H1 (cell line): ENCODE data around the gene WEE1. TPM values are rescaled to one million over a fixed set of nuclear protein-coding genes. Genes with fewer than 3 reads are reported as not detected.
A peak's percentile ranks its signal among the peaks of the same experiment; 100 is the strongest.

Experiments used
- BRCA1 ChIP-seq: IDR thresholded peaks from 2 replicates; pipeline ENCODE4 v1.6.1; 2012; ENCODE audit warnings: low read depth, low read length, improper control_type of control experiment
- GTF2F1 ChIP-seq: IDR thresholded peaks from 2 replicates; pipeline ENCODE4 v1.6.1; 2012; ENCODE audit warnings: low read depth, low read length, improper control_type of control experiment, borderline replicate concordance
- JUN ChIP-seq: IDR thresholded peaks from 2 replicates; pipeline ENCODE4 v1.6.1; 2011; ENCODE audit warnings: low read depth, mild to moderate bottlenecking, improper control_type of control experiment, low read length
- JUND ChIP-seq: IDR thresholded peaks from 2 replicates; pipeline ENCODE4 v1.6.1; 2011; ENCODE audit warnings: mild to moderate bottlenecking, improper control_type of control experiment, low read length
- MAFK ChIP-seq: IDR thresholded peaks from 2 replicates; pipeline ENCODE4 v1.6.1; 2012; ENCODE audit warnings: low read depth, mild to moderate bottlenecking, improper control_type of control experiment, low read length
- SRF ChIP-seq: IDR thresholded peaks from 2 replicates; pipeline ENCODE4 v1.6.1; 2011; ENCODE audit warnings: mild to moderate bottlenecking, low read depth, low read length, moderate library complexity
- TAF1 ChIP-seq: IDR thresholded peaks from 2 replicates; pipeline ENCODE4 v1.6.1; 2011; ENCODE audit warnings: mild to moderate bottlenecking, low read depth, low read length
- TCF12 ChIP-seq: IDR thresholded peaks from 2 replicates; pipeline ENCODE4 v1.6.1; 2011; ENCODE audit warnings: low read depth, mild to moderate bottlenecking, low read length
- TEAD4 ChIP-seq: IDR thresholded peaks from 2 replicates; pipeline ENCODE4 v1.6.1; 2012; ENCODE audit warnings: low read depth, low read length, inconsistent platforms, mixed read lengths
- polyA plus RNA-seq, 7 experiments: library from polyadenylated mRNA; depleted of rRNA in 3 of 7; stranded (reverse) in 5 of 7; unstranded in 2 of 7; fragments of >200 nt in 5 of 7; fragments of 200-250 nt in 2 of 7; gene quantifications; 1 replicate in 5 of 7; 2 replicates in 1 of 7; 4 replicates in 1 of 7; pipeline versions ENCODE4 v1.2.1 to v1.2.3, GENCODE V29; 2011 to 2013; ENCODE audit warnings: missing spikeins in 2 of 7, mixed read lengths in 2 of 7
- total RNA-seq: library from RNA; stranded (reverse); fragmentation: NEBNext Ultra II Directional; extraction: Animal tissue kit (Norgen Biotek cat#: 25700); gene quantifications from 2 replicates; pipeline ENCODE4 v1.2.1, GENCODE V29; 2021
- TF ChIP-seq, protein P1 (sequence below): IDR thresholded peaks from 2 replicates; pipeline ENCODE4 v1.6.1; 2011; ENCODE audit warnings: low read depth, mild to moderate bottlenecking, low read length; ENCODE audit not compliant: insufficient read depth
- TF ChIP-seq, protein P2 (sequence below): IDR thresholded peaks from 2 replicates; pipeline ENCODE4 v1.6.1; 2012; ENCODE audit warnings: inconsistent platforms

The WEE1 gene
- total and polyA plus RNA-seq, 2 of the 8 experiments (the other 6 are each of a cell fraction or from before 2014, with no cell fraction given) = 40.8 to 120 TPM

DNA sequence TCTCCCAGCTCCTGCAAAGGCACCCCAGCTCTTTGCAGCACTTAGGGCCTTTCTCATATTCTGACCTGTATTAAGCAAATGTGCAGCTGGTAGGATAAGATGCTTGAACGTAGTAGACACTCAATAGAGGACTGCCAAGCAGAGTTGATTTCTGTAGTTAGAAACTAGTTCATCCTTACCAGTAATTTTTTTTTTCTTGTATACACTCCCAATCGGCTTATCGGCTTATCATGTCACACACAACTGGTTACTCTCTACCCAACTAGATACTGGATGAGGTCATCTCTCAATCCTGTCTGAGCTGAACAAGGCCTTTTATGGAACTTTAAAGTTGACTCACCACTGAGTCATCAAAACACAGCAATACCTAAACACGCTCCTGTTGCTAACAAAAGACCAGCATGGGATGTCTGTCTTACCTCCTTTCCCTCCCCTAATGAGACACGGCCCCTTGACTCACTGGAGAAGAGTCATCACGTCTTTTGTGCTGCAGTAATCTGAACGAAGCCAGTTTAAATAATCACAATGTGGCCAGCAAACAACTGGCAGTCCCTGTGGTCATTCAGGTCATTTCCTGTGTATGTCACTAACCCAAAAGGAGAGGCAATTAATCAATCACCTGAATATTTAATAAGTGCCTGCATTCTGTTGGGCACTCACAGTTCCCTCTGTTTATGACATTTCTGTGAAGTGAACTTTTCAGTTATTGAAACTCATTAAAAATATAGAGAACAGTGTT is 7.5 kb upstream of the WEE1 start (continued):
- TF ChIP-seq GTF2F1 (no peak), JUND (peak; percentile 97), TCF12 (no peak), BRCA1 (no peak), TEAD4 (no peak), MAFK (peak; percentile 80), JUN (peak; percentile 96), SRF (peak; percentile 93), TAF1 (no peak)
- TF ChIP-seq, protein P1, sequence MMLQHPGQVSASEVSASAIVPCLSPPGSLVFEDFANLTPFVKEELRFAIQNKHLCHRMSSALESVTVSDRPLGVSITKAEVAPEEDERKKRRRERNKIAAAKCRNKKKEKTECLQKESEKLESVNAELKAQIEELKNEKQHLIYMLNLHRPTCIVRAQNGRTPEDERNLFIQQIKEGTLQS = no peak
- TF ChIP-seq, protein P2, sequence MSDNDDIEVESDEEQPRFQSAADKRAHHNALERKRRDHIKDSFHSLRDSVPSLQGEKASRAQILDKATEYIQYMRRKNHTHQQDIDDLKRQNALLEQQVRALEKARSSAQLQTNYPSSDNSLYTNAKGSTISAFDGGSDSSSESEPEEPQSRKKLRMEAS = peak; percentile 48; the same call in 1 of the 2 replicates
